Bone marrow (tissue), 2 donors: ENCODE results near the gene ARHGEF2.
"Not testable (repeated sequence)": the region's sequence is repeated elsewhere in the genome, so short reads cannot be mapped to it uniquely, and the experiment has no call there.

Experiments used
- DNase-seq, 2 donors: peaks; one replicate each; lab custom pipeline; 2025; lab: John Stamatoyannopoulos, UW

The ARHGEF2 gene

GRCh38 chr1:155990005-155990739 is 11.8 kb upstream of the ARHGEF2 start:
- peak in 1 of 2 donors; percentile 37 for DNase-seq

GRCh38 chr1:155989242-155990004 is 11.1 kb upstream of the ARHGEF2 start:
- DNase-seq: peak; percentile 62

GRCh38 chr1:155984903-155985645 is 6.7 kb upstream of the ARHGEF2 start:
- not testable (repeated sequence) for DNase-seq

- no peak for DNase-seq
Observed at GRCh38 chr1:155984341-155984740, 6.0 kb upstream of the ARHGEF2 start.

GRCh38 chr1:155983191-155984024 is 5.1 kb upstream of the ARHGEF2 start:
- no peak for DNase-seq

GRCh38 chr1:155982106-155982505 is 3.8 kb upstream of the ARHGEF2 start:
- no peak for DNase-seq

GRCh38 chr1:155981266-155982088 is 3.1 kb upstream of the ARHGEF2 start:
- peak in 1 of 2 donors; percentile 40 for DNase-seq

- DNase-seq: no peak
Observed at GRCh38 chr1:155979597-155980343, 1.4 kb upstream of the ARHGEF2 start.

- no peak for DNase-seq
Observed at GRCh38 chr1:155978973-155979429, 654 bp upstream of the ARHGEF2 start.

- DNase-seq: no peak
Observed at GRCh38 chr1:155977690-155978324, 540 bp downstream of the ARHGEF2 start.

GRCh38 chr1:155976913-155977689 is 1.2 kb downstream of the ARHGEF2 start:
- DNase-seq: no peak

GRCh38 chr1:155976062-155976912 is 2.1 kb downstream of the ARHGEF2 start:
- DNase-seq: peak in 1 of 2 donors; percentile 91

- no peak for DNase-seq
Observed at GRCh38 chr1:155975375-155976061, 2.8 kb downstream of the ARHGEF2 start.

GRCh38 chr1:155974208-155975115 is 3.9 kb downstream of the ARHGEF2 start:
- DNase-seq: no peak

- DNase-seq: no peak
Observed at GRCh38 chr1:155973723-155974122, 4.6 kb downstream of the ARHGEF2 start.
